Measurements from ENCODE around the gene MYO7A. TPM values are rescaled to one million over a fixed set of nuclear protein-coding genes. Genes with fewer than 3 reads are reported as not detected.

MYO7A gene
- total and polyA plus RNA-seq, 2 of the 8 experiments (the other 6 are each of a cell fraction or from before 2014, with no cell fraction given) = 1.5 to 1.9 TPM

DNA sequence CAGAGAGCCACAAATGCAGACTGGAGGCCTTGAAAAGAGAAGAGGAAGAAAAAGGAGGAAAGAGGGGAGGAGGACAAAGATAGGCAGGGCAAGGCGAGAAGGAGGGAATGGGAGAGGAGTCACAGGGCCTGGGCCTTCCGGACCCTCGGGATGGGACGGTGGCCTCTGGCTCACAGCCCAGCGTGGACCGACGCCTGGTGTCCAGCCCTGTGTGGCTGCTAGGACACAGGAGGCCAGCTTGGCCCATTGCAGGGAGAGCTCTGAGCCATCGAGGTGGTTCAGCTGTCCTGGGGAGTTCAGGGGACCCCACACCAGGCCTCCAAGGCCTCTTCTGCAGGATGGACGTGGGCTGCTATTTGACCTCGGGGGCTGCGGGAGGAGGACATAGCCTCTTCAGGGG is 9.4 kb downstream of the MYO7A start (continued):
- TF ChIP-seq KDM5A (IDR thresholded peaks at IDR 0.05; ENCODE audit: low read length) (no peak), POU5F1 (IDR thresholded peaks at IDR 0.05; ENCODE audit: low read depth, low read length) (no peak), EGR1 (IDR thresholded peaks at IDR 0.05; ENCODE audit: borderline replicate concordance, low read depth, low read length) (no peak), TEAD4 (IDR thresholded peaks at IDR 0.05; ENCODE audit: low read depth, low read length) (no peak), HDAC6 (IDR thresholded peaks at IDR 0.05; ENCODE audit: low read depth, low read length) (no peak), SAP30 (IDR thresholded peaks at IDR 0.05; ENCODE audit: insufficient read depth, insufficient replicate concordance, low read length) (no peak), NRF1 (IDR thresholded peaks at IDR 0.05; ENCODE audit: low read depth, low read length) (no peak), CHD2 (IDR thresholded peaks at IDR 0.05; ENCODE audit: low read length) (no peak)
